ENCODE data around the gene AP4B1.

- TF ChIP-seq CTCF (IDR thresholded peaks at IDR 0.05; ENCODE audit: poor library complexity) (no peak), EZH2phosphoT487 (IDR thresholded peaks at IDR 0.05; ENCODE audit: low read depth, severe bottlenecking, unreplicated experiment) (no peak)
These were observed 41.5 kb upstream of the AP4B1 start for GRCh38 chr1:113946112-113946511.
